Thyroid gland (tissue), 4 donors: ENCODE data around the gene SIRT7. TPM values are rescaled to one million over a fixed set of nuclear protein-coding genes. Genes with fewer than 3 reads are reported as not detected.

Experiments used
- DNase-seq, 2 donors: peaks; one replicate each; pipeline ENCODE4 v3.0.0-alpha.2; 2019
- H3K27ac ChIP-seq, 3 donors: fragments of 200-600 bp; sonication (generic); 1 replicate in 2 of 3; 2 replicates in 1 of 3; pipeline ENCODE4 v1.5.1; 2016 to 2019; ENCODE audit warnings: mild to moderate bottlenecking in 1 of 3, moderate library complexity in 1 of 3
- H3K27me3 ChIP-seq: fragments of 200-600 bp; sonication (generic); one replicate; pipeline ENCODE4 v1.5.1; 2019
- H3K36me3 ChIP-seq, 2 donors: fragments of 200-600 bp; sonication (generic); one replicate each; pipeline ENCODE4 v1.5.1; 2016 to 2019
- H3K4me1 ChIP-seq, 2 donors: fragments of 200-600 bp; sonication (generic); one replicate each; pipeline ENCODE4 v1.5.1; 2017 to 2019
- H3K4me3 ChIP-seq, 3 donors: fragments of 200-600 bp; sonication (generic); replicated peaks in 1 of 3; 1 replicate in 2 of 3; 2 replicates in 1 of 3; pipeline ENCODE4 v1.5.1; 2016; ENCODE audit warnings: mild to moderate bottlenecking in 1 of 3
- H3K9me3 ChIP-seq: fragments of 200-600 bp; sonication (generic); one replicate; pipeline ENCODE4 v1.5.1; 2017
- POLR2A ChIP-seq, 2 donors: fragments of 450-650 bp; IDR thresholded peaks; one replicate each; pipeline ENCODE4 v1.6.1; 2017; ENCODE audit warnings: antibody characterized with exemption in 2 of 2, mild to moderate bottlenecking in 2 of 2, moderate library complexity in 1 of 2
- WGBS, 2 donors: methylation state at CpG; one replicate each; pipeline ENCODE4 v1.1.5; 2017; 5-methylcytosine and 5-hydroxymethylcytosine counted together
- intact Hi-C: fragments of 100-400 bp; cut with DNase I; formaldehyde crosslinking; loops from one replicate; pipeline ENCODE4 v1.15.1; 2023
- total RNA-seq, 4 donors: library from RNA; depleted of rRNA; stranded (reverse); fragments of >200 nt; gene quantifications; one replicate each; pipeline ENCODE4 v1.2.3, GENCODE V29; 2016
- TF ChIP-seq, protein P1 (sequence below), 6 experiments: fragments of 200-600 bp in 3 of 6; fragments of 450-650 bp in 3 of 6; sonication (generic) in 3 of 6; IDR thresholded peaks; one replicate each; pipeline ENCODE4 v1.5.1; 2016 to 2019; ENCODE audit warnings: antibody characterized with exemption in 6 of 6, mild to moderate bottlenecking in 2 of 6, inconsistent platforms in 1 of 6, moderate library complexity in 1 of 6

The SIRT7 gene
- total RNA-seq, 4 donors from 2014 or later, result 8.9 to 23.5 (median 15.8) TPM

DNA sequence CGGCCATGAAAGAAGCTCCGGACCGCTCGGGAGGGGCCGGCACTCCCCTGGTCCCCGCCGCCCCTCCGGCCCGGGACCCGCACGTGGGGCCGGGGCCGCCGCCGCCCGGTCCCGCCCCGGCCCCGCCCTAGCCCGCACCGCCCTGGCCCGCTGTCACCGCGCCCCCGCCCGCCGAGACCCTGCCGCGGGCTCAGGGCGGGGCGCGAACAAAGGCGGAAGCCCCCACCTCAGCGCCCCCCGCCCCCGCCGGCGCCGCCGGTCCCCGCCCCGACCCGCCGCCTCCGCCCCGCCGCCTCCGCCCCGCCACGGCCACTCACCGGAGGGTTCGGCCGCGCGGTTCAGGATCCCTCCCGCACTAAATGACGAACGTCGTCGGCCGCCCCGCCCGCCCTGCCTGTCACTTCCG is 47.0 kb downstream of the SIRT7 start, which contains the start of gene ARHGDIA:
TSS of gene ARHGDIA (minus strand) at position 357 of the 406 bp plus-strand sequence. CDS start 1,407 bp downstream, outside the sequence.
- TF ChIP-seq POLR2A (IDR thresholded peaks at IDR 0.05), result no peak
- TF ChIP-seq, protein P1, sequence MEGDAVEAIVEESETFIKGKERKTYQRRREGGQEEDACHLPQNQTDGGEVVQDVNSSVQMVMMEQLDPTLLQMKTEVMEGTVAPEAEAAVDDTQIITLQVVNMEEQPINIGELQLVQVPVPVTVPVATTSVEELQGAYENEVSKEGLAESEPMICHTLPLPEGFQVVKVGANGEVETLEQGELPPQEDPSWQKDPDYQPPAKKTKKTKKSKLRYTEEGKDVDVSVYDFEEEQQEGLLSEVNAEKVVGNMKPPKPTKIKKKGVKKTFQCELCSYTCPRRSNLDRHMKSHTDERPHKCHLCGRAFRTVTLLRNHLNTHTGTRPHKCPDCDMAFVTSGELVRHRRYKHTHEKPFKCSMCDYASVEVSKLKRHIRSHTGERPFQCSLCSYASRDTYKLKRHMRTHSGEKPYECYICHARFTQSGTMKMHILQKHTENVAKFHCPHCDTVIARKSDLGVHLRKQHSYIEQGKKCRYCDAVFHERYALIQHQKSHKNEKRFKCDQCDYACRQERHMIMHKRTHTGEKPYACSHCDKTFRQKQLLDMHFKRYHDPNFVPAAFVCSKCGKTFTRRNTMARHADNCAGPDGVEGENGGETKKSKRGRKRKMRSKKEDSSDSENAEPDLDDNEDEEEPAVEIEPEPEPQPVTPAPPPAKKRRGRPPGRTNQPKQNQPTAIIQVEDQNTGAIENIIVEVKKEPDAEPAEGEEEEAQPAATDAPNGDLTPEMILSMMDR (IDR thresholded peaks at IDR 0.05), result no peak
- no peaks in the 10 kb centered on the region for H3K9me3 ChIP-seq
- intact Hi-C loops, result no loop called here
- H3K4me3 ChIP-seq, result peak within 1 kb of the TSS; percentile 74 to 100 (median 93)
- 0% methylated on average over 1 of the region's 64 CpGs; no CpG with 5 or more reads in 1 of the 2 donors for WGBS, 2 donors
- peaks cover 17 to 20% of the 10 kb centered on the region in 2 donors for H3K36me3 ChIP-seq
- peak within 1 kb of the TSS; percentile 82 to 97 (median 87) for H3K27ac ChIP-seq
- no peak for DNase-seq
- H3K27me3 ChIP-seq, result no peaks in the 10 kb centered on the region
- peaks cover 29 to 35% of the 10 kb centered on the region in 2 donors for H3K4me1 ChIP-seq

DNA sequence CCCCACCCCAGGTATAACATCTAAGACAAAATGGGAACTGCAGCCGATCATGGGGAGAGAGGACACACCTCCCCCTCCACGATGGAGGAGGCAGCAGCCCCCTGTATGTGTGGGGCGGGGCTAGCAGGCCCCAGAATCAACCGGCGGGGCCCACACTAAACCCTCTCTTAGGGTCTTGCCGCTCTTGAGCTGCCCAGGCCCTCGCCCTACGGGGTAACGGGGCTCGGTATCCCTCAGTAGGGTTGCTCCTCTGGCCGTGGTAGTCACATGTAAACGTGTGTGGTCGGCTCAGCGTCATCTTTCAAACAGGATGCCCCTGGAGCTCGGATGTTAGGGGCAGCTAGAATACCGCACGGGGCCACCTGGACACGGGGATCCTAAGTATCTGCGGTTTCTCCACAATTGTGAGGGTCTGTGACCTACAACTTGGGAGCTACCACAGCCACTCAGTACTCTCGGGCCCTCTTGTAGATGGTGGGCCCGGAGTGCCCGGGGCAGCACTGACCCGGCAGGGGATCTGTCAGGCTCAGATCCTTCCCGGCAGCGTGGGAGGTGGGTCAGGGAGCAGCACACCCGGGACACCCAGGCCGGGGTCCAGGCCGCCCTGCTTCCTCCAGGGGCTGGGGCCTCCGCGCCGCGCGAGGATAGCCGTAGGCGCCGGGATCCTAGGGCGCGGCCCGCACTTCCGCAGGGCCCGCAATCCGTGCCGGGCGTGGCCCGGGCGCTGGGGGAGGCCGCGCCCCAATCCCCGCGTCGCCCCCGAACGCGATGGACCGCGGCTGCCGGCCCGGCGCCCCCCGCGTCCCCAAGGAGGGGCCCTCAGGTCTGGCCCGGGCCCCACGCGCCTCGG is 47.6 kb downstream of the SIRT7 start:
- no peak for TF ChIP-seq POLR2A (IDR thresholded peaks at IDR 0.05)
- TF ChIP-seq, protein P1 (IDR thresholded peaks at IDR 0.05), result no peak
- peak overlapping the region; percentile 79 to 97 (median 87) for H3K27ac ChIP-seq
- intact Hi-C loops, result no loop called here
- DNase-seq, result peak; percentile 19 to 40
- H3K9me3 ChIP-seq, result no peaks in the 10 kb centered on the region
- H3K4me3 ChIP-seq, result peak overlapping the region; percentile 62 to 93 (median 65)
- H3K27me3 ChIP-seq, result no peaks in the 10 kb centered on the region
- H3K36me3 ChIP-seq, result peaks cover 17 to 20% of the 10 kb centered on the region in 2 donors
- peaks cover 29 to 37% of the 10 kb centered on the region in 2 donors for H3K4me1 ChIP-seq
- 4 to 38% methylated on average over 5 to 25 of the region's 65 CpGs for WGBS, 2 donors

DNA sequence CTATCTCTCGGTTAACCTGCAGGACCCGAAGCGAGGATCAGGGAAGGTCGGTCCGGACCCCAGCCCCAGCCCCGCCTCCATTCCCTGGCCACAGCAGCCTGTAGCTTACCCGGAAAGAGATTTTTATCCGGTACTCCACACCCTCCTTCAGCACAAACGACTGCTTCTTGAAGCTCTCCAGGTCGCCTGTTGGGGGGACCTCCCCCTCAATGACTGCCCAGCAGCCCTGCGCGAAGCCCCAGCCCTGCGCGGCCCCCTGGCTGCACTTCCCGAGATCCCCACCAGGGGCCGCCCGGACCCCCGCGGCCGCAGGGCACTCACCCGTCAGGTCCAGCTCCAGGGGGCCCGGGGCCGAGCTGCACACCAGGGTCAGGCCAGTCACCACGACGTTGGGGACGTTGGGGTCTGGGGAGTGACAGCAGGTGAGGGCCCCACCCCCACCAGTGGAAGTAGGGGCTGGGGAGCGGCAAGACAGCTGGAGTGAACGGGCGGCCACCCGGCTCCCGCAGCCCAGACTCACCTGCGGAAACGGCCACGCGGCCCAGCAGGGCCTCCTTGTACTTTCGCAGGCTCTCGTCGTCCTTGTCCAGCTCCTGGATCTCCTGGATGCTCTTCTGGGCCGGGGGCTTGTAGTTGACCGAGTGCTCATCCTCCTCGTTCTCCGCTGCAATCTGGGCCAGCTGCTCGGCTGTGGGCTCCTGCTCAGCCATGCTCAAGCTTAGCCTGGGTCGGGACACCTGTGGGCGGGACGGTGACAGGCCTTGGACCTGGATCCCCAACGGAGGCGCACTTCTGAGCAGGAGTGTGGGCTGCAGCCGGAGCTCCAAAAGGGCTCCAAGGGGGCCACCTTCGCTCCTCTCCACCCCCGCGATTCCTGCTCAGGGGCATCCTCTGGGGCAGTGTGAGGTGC is 48.5 kb downstream of the SIRT7 start:
- Histone ChIP-seq H3K4me1 (peaks cover 29 to 37% of the 10 kb centered on the region in 2 donors), H3K36me3 (peaks cover 17 to 20% of the 10 kb centered on the region in 2 donors), H3K4me3 (peak overlapping the region in 2 of 3 donors; percentile 62 to 93), H3K27ac (peak overlapping the region in 2 of 3 donors; percentile 79 to 97), H3K9me3 (no peaks in the 10 kb centered on the region), H3K27me3 (no peaks in the 10 kb centered on the region)
- 64 to 80% methylated on average over 3 to 40 of the region's 52 CpGs for WGBS, 2 donors
- peak; percentile 18 to 20 for DNase-seq
- intact Hi-C loops, result no loop called here
- TF ChIP-seq, protein P1 (IDR thresholded peaks at IDR 0.05), result peak; percentile 63 to 88 (median 66)
- no peak for TF ChIP-seq POLR2A (IDR thresholded peaks at IDR 0.05)

DNA sequence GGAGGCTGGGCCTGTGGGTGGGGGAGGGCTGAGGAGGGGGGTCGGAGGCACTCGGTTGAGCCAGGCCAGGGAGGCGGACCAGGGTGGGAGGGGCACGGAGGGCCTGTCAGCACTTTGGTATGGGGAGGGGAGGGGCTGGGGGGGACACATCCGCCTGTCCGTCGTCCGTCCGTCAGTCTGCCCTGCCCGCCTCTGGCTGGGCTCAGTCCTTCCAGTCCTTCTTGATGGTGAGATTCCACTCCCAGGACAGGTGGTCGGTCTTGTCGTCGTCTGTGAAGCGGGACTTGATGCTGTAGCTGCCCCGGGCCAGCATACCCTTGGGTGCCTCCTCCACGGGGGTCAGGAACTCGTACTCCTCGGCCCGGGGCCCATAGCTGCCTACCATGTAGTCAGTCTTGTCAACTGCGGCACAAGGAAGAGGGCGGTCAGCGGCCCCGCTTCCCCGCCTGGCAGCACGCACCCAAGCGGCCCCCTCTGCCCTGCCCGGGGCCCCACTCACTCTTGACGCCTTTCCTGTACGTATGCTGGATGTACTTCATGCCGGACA is 49.2 kb downstream of the SIRT7 start:
- intact Hi-C loops, result no loop called here
- 74 to 81% methylated on average over 15 to 19 of the region's 30 CpGs for WGBS, 2 donors
- H3K36me3 ChIP-seq, result peaks cover 17 to 20% of the 10 kb centered on the region in 2 donors
- peak overlapping the region in 2 of 3 donors; percentile 23 to 45 for H3K27ac ChIP-seq
- H3K9me3 ChIP-seq, result no peaks in the 10 kb centered on the region
- no peak overlapping the region for H3K4me3 ChIP-seq
- TF ChIP-seq, protein P1 (IDR thresholded peaks at IDR 0.05), result no peak
- TF ChIP-seq POLR2A (IDR thresholded peaks at IDR 0.05), result no peak
- DNase-seq, result peak; percentile 28 to 37
- H3K4me1 ChIP-seq, result peaks cover 29 to 37% of the 10 kb centered on the region in 2 donors
- no peaks in the 10 kb centered on the region for H3K27me3 ChIP-seq
